Fibroblast of the conjunctiva (primary cell): ENCODE results near the gene FGF8.

ENCODE experiments used
- DNase-seq: peaks from one replicate; pipeline ENCODE4 v3.0.0-alpha.2; 2010; ENCODE audit warnings: low read depth

The FGF8 gene

GRCh38 chr10:101725296-101726114 lies 50.4 kb downstream of the FGF8 start:
- DNase-seq: no peak

GRCh38 chr10:101724446-101724845 lies 51.5 kb downstream of the FGF8 start:
- no peak for DNase-seq

- no peak for DNase-seq
Observed at GRCh38 chr10:101723176-101723575, 52.7 kb downstream of the FGF8 start.

- no peak for DNase-seq
Observed at GRCh38 chr10:101721806-101722205, 54.1 kb downstream of the FGF8 start.

- DNase-seq: no peak
Observed at GRCh38 chr10:101720606-101721230, 55.2 kb downstream of the FGF8 start.
